ENCODE data around the gene PTGIS.

The PTGIS gene

GRCh38 chr20:49540687-49541435 is 27.1 kb downstream of the PTGIS start:
- no peak for TF ChIP-seq ZBTB7A (IDR thresholded peaks at IDR 0.05; ENCODE audit: low read depth)
- TF ChIP-seq FOXM1 (IDR thresholded peaks at IDR 0.05; ENCODE audit: borderline replicate concordance, low read depth): no peak
- TF ChIP-seq YY1 (IDR thresholded peaks at IDR 0.05; ENCODE audit: low read depth): no peak
- TF ChIP-seq TEAD4 (IDR thresholded peaks at IDR 0.05): no peak
- TF ChIP-seq EGR1 (IDR thresholded peaks at IDR 0.05): no peak
- no peak for TF ChIP-seq USF1 (IDR thresholded peaks at IDR 0.05)
- no peak for TF ChIP-seq EP300 (IDR thresholded peaks at IDR 0.05; ENCODE audit: borderline replicate concordance)
- TF ChIP-seq CEBPB (IDR thresholded peaks at IDR 0.05): no peak
- TF ChIP-seq REST (IDR thresholded peaks at IDR 0.05; ENCODE audit: low read depth): no peak
- no peak for TF ChIP-seq TAF1 (IDR thresholded peaks at IDR 0.05; ENCODE audit: low read depth)
- no peak for TF ChIP-seq MAX (IDR thresholded peaks at IDR 0.05)
- no peak for TF ChIP-seq CREB1 (IDR thresholded peaks at IDR 0.05; ENCODE audit: low read depth)
- no peak for TF ChIP-seq RAD21 (IDR thresholded peaks at IDR 0.05; ENCODE audit: low read depth)
- no peak for TF ChIP-seq NFIC (IDR thresholded peaks at IDR 0.05)
- no peak for TF ChIP-seq TCF12 (IDR thresholded peaks at IDR 0.05; ENCODE audit: low read depth)

- no peak for TF ChIP-seq CEBPB (IDR thresholded peaks at IDR 0.05)
- no peak for TF ChIP-seq CREB1 (IDR thresholded peaks at IDR 0.05; ENCODE audit: low read depth)
- TF ChIP-seq FOXM1 (IDR thresholded peaks at IDR 0.05; ENCODE audit: borderline replicate concordance, low read depth): no peak
- no peak for TF ChIP-seq YY1 (IDR thresholded peaks at IDR 0.05; ENCODE audit: low read depth)
- no peak for TF ChIP-seq RAD21 (IDR thresholded peaks at IDR 0.05; ENCODE audit: low read depth)
- TF ChIP-seq EGR1 (IDR thresholded peaks at IDR 0.05): no peak
- TF ChIP-seq MAX (IDR thresholded peaks at IDR 0.05): no peak
- no peak for TF ChIP-seq NFIC (IDR thresholded peaks at IDR 0.05)
- no peak for TF ChIP-seq REST (IDR thresholded peaks at IDR 0.05; ENCODE audit: low read depth)
- TF ChIP-seq TCF12 (IDR thresholded peaks at IDR 0.05; ENCODE audit: low read depth): no peak
- TF ChIP-seq TAF1 (IDR thresholded peaks at IDR 0.05; ENCODE audit: low read depth): no peak
- TF ChIP-seq USF1 (IDR thresholded peaks at IDR 0.05): no peak
- TF ChIP-seq ZBTB7A (IDR thresholded peaks at IDR 0.05; ENCODE audit: low read depth): no peak
- TF ChIP-seq TEAD4 (IDR thresholded peaks at IDR 0.05): no peak
- TF ChIP-seq EP300 (IDR thresholded peaks at IDR 0.05; ENCODE audit: borderline replicate concordance): no peak
These were observed 27.7 kb downstream of the PTGIS start for GRCh38 chr20:49540232-49540620.

GRCh38 chr20:49539481-49540231 is 28.3 kb downstream of the PTGIS start:
- no peak for TF ChIP-seq CEBPB (IDR thresholded peaks at IDR 0.05)

GRCh38 chr20:49538950-49539349 is 29.0 kb downstream of the PTGIS start:
- TF ChIP-seq YY1 (IDR thresholded peaks at IDR 0.05; ENCODE audit: low read depth): no peak
- TF ChIP-seq RAD21 (IDR thresholded peaks at IDR 0.05; ENCODE audit: low read depth): no peak
- no peak for TF ChIP-seq CREB1 (IDR thresholded peaks at IDR 0.05; ENCODE audit: low read depth)
- TF ChIP-seq TCF12 (IDR thresholded peaks at IDR 0.05; ENCODE audit: low read depth): no peak
- no peak for TF ChIP-seq EP300 (IDR thresholded peaks at IDR 0.05; ENCODE audit: borderline replicate concordance)
- no peak for TF ChIP-seq USF1 (IDR thresholded peaks at IDR 0.05)
- TF ChIP-seq MAX (IDR thresholded peaks at IDR 0.05): no peak
- no peak for TF ChIP-seq CEBPB (IDR thresholded peaks at IDR 0.05)

GRCh38 chr20:49534255-49534712 is 33.7 kb downstream of the PTGIS start:
- TF ChIP-seq ZBTB7A (IDR thresholded peaks at IDR 0.05; ENCODE audit: low read depth) (no peak), RAD21 (IDR thresholded peaks at IDR 0.05; ENCODE audit: low read depth) (peak; percentile 76)

Data from Ishikawa (cell line).